Left renal pelvis (tissue), 4 donors: ENCODE results near the gene PRODH2. TPM values are rescaled to one million over a fixed set of nuclear protein-coding genes. Genes with fewer than 3 reads are reported as not detected.
A peak's percentile ranks its signal among the peaks of the same experiment; 100 is the strongest.

ENCODE experiments used
- DNase-seq, 4 donors: peaks; one replicate each; pipeline ENCODE4 v3.0.0-alpha.2; 2013; ENCODE audit warnings: low read depth in 4 of 4, low spot score in 3 of 4
- polyA plus RNA-seq, 4 donors: library from polyadenylated mRNA; unstranded; fragments of 120-200 nt; gene quantifications; one replicate each; pipeline ENCODE4 v1.2.1, GENCODE V29; 2013; ENCODE audit not compliant: insufficient read length in 4 of 4

The PRODH2 gene
- polyA plus RNA-seq, 4 donors: 0.41 to 51.0 (median 25.1) TPM

GRCh38 chr19:35764432-35765315, 48.0 kb downstream of the PRODH2 start:
- DNase-seq: no peak

DNA sequence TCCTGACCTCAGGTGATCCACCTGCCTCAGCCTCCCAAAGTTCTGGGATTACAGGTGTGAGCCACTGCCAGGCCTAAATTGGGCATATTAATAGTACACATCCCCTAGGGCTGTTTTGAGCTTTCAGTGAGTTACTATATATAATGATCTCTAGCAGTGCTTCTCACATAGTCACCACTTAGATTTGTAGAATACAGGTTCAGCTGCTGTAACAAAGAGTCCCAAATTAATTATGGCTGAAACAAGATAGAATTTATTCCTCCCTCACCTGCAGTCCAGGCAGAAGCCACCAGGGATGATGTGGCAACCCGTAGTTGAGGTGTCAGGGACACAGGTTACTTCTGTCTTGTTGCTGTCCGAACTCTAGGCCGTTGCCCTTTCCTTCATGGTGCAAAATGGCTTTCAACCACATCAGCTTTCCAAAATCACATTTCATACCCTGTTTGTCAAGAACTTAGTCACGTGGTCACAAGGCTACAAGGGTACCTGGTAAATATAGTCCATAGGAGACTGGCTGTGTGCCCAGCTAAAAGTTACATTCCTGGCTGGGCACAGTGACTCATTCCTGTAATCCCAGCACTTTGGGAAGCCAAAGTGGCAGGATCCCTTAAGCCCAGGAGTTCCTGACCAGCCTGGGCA, 51.8 kb downstream of the PRODH2 start:
- DNase-seq: no peak

DNA sequence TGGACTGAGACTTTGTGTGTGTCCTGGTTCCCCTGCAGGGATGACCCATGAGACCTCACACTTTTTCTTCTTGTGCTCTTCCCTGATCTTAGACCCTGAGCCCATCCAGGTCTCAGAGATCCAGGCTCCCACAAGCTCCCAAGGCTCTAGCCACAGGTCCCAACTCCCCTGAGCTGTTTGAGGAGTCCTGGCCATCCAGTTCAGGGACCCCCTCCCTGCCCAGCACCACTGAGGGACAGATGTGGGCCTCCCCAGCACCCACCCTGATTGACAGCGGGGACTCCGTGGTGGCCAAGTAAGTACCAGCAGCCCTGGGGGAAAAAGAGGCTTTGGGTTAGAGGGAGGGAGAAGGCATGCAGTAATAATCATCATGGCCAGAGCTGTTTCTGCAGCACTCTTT, 52.9 kb downstream of the PRODH2 start:
- no peak for DNase-seq

DNA sequence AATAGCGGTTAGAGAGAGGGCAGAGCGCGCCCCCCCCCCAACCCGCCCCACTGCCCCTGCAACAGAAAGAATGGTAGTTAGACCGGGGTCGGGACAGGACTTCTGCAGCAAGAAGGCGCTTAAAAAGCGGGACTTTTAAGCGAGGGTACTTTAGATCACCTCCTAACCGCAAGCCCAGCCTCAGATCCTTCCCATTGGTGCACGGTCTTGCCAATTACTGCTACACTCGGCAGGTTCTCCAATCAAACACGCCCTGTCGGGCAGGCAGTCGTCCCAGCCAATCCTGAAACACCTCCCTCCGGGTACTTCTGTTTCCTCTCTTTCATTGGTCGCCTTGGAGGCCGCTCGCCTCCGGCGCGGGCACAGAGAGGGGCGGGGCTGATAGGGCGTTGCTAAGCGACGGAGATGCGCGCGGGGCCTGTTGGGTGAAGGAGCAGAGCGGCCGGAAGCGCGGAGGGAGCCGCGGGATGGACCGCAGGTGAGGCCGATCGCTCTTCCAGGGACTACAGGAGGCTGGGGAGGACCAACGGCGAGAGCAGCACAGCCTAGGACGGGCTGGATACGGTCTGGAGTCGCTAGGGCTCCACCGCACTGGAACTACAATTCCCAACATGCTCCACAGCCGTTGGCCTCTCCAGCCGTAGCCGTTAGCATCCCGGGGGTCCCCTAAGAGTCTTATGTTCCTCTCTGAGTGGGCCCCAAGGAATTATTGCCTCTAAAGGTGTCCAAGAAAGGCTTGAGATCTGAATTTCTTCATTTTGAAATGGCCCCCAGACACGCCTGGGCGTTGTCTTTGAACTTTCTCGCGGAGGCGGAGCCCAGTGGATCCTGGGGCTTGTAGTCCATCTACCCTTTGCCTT, 54.7 kb downstream of the PRODH2 start, which contains the start of gene PROSER3:
Gene PROSER3 (plus strand): TSS at position 428 of the 860 bp plus-strand sequence. CDS start 40 bp downstream, at position 468.
- peak; percentile 97 to 99 (median 98) for DNase-seq

- DNase-seq: no peak
Observed at GRCh38 chr19:35757231-35757748, 55.4 kb downstream of the PRODH2 start.

GRCh38 chr19:35756377-35757230, 56.0 kb downstream of the PRODH2 start, which contains the start of gene HSPB6:
HSPB6 (minus strand) TSS chr19:35757029; CDS start chr19:35757008, 21 bp downstream.
- DNase-seq: no peak

GRCh38 chr19:35755550-35756376, 56.9 kb downstream of the PRODH2 start:
- DNase-seq: no peak

DNA sequence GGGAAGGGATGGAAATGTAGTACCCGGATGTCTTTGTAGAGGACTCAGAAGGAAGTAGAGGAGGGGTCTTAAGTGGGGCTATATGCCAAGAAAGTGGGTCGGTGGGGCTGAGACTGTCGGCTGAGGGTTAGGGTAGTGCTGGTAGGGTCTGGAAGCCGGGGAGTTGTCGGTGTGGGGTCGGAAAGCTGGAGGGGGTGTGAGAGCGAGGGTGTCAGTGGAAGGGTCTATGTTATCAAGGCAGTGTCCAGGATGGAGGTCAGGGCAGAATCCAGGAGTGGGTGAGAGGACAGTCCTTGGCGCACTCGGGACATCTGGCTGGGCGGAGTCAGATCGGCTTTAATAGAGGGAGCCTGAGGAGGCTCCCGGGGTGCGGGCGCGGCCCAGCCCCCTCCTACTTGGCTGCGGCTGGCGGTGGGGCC, 57.5 kb downstream of the PRODH2 start:
- no peak for DNase-seq

DNA sequence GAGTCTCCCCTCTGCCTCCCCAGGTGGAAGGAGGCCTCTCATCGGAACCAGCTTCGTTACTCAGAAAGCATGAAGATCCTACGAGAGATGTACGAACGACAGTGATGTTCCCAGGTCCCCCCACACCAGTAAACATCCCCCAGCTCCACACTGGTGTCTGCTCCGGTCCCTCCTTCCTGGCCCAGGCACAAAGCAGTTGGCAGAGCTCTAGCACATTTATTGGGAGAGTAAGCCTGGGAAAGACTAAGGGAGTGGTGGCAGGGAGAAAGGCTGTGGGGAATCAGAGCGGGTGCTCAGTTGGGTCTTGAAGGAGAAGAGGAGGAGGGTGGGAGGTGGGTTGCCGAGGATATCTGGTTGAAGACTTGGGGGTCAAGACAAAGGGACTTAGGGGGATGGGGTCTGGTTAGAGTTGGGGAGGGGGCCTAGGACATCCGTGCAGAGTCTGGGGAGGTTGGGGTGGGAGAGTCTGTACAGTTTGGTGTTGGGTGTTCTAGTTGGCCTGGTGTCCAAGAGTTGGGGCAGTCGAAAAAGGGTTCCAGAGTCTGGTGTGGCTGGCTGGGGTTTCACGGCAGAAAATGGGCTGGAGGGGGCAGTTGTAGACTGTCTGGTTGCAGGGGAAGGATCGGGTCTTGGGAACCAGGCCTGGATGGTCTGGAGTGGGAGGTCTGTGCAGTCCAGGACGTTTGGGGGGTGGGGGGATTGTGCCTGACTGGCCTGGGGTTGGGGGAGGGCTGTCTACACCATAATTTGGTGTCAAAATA, 58.1 kb downstream of the PRODH2 start:
- no peak for DNase-seq

GRCh38 chr19:35753634-35754369, 58.8 kb downstream of the PRODH2 start:
- no peak for DNase-seq

- no peak for DNase-seq
Observed at GRCh38 chr19:35752746-35753350, 59.8 kb downstream of the PRODH2 start.

DNA sequence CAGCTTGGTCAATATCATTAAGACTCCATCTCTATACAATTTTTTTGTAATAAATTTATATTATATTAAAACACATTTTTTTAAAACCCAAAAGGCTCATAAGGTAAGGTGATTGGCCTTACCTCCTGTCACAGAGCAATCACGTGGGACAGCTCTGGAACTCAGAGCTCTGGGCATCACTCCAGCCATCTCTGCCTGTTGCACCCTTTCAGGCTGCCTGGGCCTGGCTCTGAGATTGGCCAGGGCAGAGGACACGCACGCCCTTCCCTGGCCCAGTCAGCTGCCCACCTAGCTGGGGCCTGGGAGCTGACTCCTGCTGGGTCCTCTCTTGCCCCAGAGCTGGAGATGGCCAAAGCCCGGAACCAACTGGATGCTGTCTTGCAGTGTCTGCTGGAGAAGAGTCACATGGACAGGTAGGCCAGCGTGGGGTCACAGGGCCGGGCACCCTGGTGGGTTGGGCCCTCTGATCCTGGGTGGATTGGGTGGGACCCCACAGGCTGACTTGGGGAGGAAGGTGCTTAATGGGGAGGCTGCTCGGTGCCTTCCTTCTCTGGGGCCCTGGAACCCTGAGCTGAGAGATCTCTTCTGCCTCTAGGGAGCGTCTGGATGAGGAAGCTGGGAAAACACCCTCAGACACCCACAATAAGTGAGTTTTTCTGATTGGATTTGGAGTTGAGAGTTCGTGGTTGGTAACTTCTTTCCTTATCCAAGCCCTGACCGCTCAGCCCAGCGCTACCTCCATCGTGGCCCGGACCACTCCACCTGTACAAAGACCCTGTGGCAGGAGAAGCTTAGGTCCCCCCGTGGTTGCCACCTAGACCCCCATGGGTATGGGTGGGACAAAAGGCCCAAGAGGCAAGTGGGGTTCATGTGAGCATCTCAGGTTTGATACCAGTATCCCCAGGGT, 60.6 kb downstream of the PRODH2 start:
- DNase-seq: no peak

GRCh38 chr19:35750167-35750566, 62.5 kb downstream of the PRODH2 start:
- no peak for DNase-seq
